Astrocyte (in vitro differentiated cells and primary cell): ENCODE data around the gene HS6ST2. TPM values are rescaled to one million over a fixed set of nuclear protein-coding genes. Genes with fewer than 3 reads are reported as not detected.

Experiments
- DNase-seq: peaks from one replicate; pipeline ENCODE4 v3.0.0-alpha.2; 2010; ENCODE audit warnings: low read depth
- FAIRE-seq: peaks from 2 replicates; lab custom pipeline; 2011; peaks lifted over from hg19 to GRCh38; lab: Jason Lieb, UNC
- H2AFZ ChIP-seq: 2 replicates; pipeline ENCODE4 v1.6.0; 2012; ENCODE audit warnings: low read depth, low read length, inconsistent platforms
- H3K27ac ChIP-seq: 2 replicates; pipeline ENCODE4 v1.5.1; 2011; ENCODE audit warnings: low read depth, low read length, inconsistent platforms
- H3K27me3 ChIP-seq: 2 replicates; pipeline ENCODE4 v1.6.0; 2011; ENCODE audit warnings: low read length, inconsistent platforms; ENCODE audit not compliant: insufficient read depth
- H3K36me3 ChIP-seq: 2 replicates; pipeline ENCODE4 v1.5.1; 2011; ENCODE audit warnings: low read length, inconsistent platforms; ENCODE audit not compliant: insufficient read depth
- H3K4me1 ChIP-seq: 2 replicates; pipeline ENCODE4 v1.5.1; 2011; ENCODE audit warnings: low read length, inconsistent platforms; ENCODE audit not compliant: insufficient read depth
- H3K4me2 ChIP-seq: 2 replicates; pipeline ENCODE4 v1.6.0; 2012; ENCODE audit warnings: low read length, inconsistent platforms
- H3K4me3 ChIP-seq: 2 replicates; pipeline ENCODE4 v1.5.1; 2011; ENCODE audit warnings: low read depth, mild to moderate bottlenecking, low read length, inconsistent platforms; ENCODE audit not compliant: insufficient read depth
- H3K79me2 ChIP-seq: 2 replicates; pipeline ENCODE4 v1.6.0; 2012; ENCODE audit warnings: mild to moderate bottlenecking, low read length, inconsistent platforms; ENCODE audit not compliant: insufficient read depth
- H3K9ac ChIP-seq: 2 replicates; pipeline ENCODE4 v1.6.0; 2012; ENCODE audit warnings: mild to moderate bottlenecking, low read length, inconsistent platforms
- H3K9me3 ChIP-seq: 2 replicates; pipeline ENCODE4 v1.5.1; 2012; ENCODE audit warnings: low read depth, mild to moderate bottlenecking, low read length, inconsistent platforms; ENCODE audit not compliant: insufficient read depth
- H4K20me1 ChIP-seq: 2 replicates; pipeline ENCODE4 v1.6.0; 2012; ENCODE audit warnings: low read length, inconsistent platforms; ENCODE audit not compliant: insufficient read depth
- H3K27ac Mint-ChIP-seq: one replicate; pipeline ENCODE4 v1.8.0; 2021; ENCODE audit warnings: mild to moderate bottlenecking, mixed read lengths; ENCODE audit not compliant: unreplicated experiment
- H3K27me3 Mint-ChIP-seq: one replicate; pipeline ENCODE4 v1.8.0; 2021; ENCODE audit warnings: low read depth, mixed read lengths; ENCODE audit not compliant: unreplicated experiment
- H3K36me3 Mint-ChIP-seq: one replicate; pipeline ENCODE4 v1.8.0; 2021; ENCODE audit warnings: low read depth, mixed read lengths; ENCODE audit not compliant: unreplicated experiment
- H3K4me1 Mint-ChIP-seq: one replicate; pipeline ENCODE4 v1.8.0; 2021; ENCODE audit warnings: low read depth, mixed read lengths; ENCODE audit not compliant: unreplicated experiment
- H3K4me3 Mint-ChIP-seq: one replicate; pipeline ENCODE4 v1.8.0; 2021; ENCODE audit warnings: mild to moderate bottlenecking, moderate library complexity, mixed read lengths; ENCODE audit not compliant: unreplicated experiment
- H3K9me3 Mint-ChIP-seq: one replicate; pipeline ENCODE4 v1.8.0; 2021; ENCODE audit warnings: mild to moderate bottlenecking, mixed read lengths; ENCODE audit not compliant: unreplicated experiment
- EZH2 ChIP-seq: IDR thresholded peaks from 2 replicates; pipeline ENCODE4 v1.6.1; 2012; ENCODE audit warnings: mild to moderate bottlenecking, low read length, inconsistent platforms; ENCODE audit not compliant: insufficient read depth
- total RNA-seq: library from RNA; stranded (reverse); gene quantifications from 2 replicates; pipeline ENCODE4 v1.2.1, GENCODE V29; 2021
- TF ChIP-seq, protein P1 (sequence below): IDR thresholded peaks from 2 replicates; pipeline ENCODE4 v1.5.1; 2011; ENCODE audit warnings: low read depth, mild to moderate bottlenecking, inconsistent platforms, low read length, moderate library complexity; ENCODE audit not compliant: insufficient read depth

The HS6ST2 gene
- total RNA-seq, 1 donor from 2014 or later: 12.9 TPM

DNA sequence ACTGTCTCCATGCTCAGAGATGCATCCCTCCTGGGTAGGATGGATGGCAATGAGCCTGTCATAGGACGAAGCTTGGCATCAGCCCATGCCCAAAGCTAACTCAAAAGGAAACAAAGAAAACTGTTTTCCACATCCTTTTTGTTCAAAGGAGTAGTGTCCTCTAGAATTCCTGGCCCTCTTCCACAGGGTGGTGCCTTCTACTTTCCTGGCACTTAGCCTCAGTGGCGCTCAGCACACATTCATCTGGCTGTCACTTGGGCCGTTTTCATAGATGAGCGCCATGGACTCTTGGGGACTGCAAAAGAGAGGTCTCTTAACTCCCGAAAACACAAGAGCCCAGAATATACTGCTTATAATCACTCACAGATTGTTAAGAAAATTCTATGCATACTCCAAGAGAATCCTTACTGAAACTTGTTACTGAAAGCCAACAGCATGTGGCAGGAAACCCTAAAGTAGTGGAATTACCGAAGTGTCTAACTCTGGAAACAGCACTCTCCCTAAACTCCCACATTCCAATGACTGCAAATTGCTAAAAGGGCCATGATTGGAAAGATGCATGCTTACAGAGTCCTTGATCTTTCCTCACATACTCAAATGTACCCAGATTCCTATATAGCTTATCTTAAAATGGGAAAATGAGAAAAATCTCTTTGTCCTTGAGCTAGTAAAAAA lies 110.0 kb downstream of the HS6ST2 start:
- Histone ChIP-seq H3K27me3 (no peaks in the 10 kb centered on the region), H3K79me2 (no peaks in the 10 kb centered on the region), H4K20me1 (no peaks in the 10 kb centered on the region), H3K9me3 (no peaks in the 10 kb centered on the region), H3K4me3 (no peak overlapping the region), H2AFZ (no peak overlapping the region), H3K4me2 (no peak overlapping the region), H3K9ac (no peak overlapping the region), H3K4me1 (no peaks in the 10 kb centered on the region), H3K27ac (no peak overlapping the region), H3K36me3 (no peaks in the 10 kb centered on the region)
- FAIRE-seq (no peak), DNase-seq (no peak)
- TF ChIP-seq EZH2: no peak
- TF ChIP-seq, protein P1, sequence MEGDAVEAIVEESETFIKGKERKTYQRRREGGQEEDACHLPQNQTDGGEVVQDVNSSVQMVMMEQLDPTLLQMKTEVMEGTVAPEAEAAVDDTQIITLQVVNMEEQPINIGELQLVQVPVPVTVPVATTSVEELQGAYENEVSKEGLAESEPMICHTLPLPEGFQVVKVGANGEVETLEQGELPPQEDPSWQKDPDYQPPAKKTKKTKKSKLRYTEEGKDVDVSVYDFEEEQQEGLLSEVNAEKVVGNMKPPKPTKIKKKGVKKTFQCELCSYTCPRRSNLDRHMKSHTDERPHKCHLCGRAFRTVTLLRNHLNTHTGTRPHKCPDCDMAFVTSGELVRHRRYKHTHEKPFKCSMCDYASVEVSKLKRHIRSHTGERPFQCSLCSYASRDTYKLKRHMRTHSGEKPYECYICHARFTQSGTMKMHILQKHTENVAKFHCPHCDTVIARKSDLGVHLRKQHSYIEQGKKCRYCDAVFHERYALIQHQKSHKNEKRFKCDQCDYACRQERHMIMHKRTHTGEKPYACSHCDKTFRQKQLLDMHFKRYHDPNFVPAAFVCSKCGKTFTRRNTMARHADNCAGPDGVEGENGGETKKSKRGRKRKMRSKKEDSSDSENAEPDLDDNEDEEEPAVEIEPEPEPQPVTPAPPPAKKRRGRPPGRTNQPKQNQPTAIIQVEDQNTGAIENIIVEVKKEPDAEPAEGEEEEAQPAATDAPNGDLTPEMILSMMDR: no peak
- no peaks in the 10 kb centered on the region for H3K27me3 Mint-ChIP-seq
- no peak overlapping the region for H3K27ac Mint-ChIP-seq
- H3K4me1 Mint-ChIP-seq: peaks cover 3% of the 10 kb centered on the region
- no peaks in the 10 kb centered on the region for H3K9me3 Mint-ChIP-seq
- H3K4me3 Mint-ChIP-seq: no peak overlapping the region
- H3K36me3 Mint-ChIP-seq: no peaks in the 10 kb centered on the region

DNA sequence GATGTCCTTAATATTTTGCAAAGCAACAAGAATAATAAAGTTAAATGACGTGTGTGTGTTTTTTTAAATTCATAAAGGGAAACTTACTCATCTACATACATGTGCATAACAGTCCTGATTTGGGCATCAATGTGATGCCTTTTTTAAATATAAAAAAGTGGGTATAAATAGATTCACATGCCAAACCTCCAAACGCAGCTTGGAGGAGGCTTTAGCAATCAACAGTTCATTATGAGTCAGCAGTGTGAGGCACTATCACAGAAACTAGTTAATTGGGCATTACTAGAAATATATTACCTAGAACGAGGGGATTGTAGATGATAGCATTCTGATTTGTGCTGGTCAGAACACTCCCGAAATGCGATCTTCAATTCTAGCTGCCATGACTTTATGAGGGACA lies 115.1 kb downstream of the HS6ST2 start:
- Histone ChIP-seq H3K36me3 (no peaks in the 10 kb centered on the region), H3K27me3 (no peaks in the 10 kb centered on the region), H3K4me1 (no peaks in the 10 kb centered on the region), H3K9ac (no peak overlapping the region), H3K4me2 (no peak overlapping the region), H2AFZ (no peak overlapping the region), H3K79me2 (no peaks in the 10 kb centered on the region), H3K4me3 (no peak overlapping the region), H3K9me3 (no peaks in the 10 kb centered on the region), H4K20me1 (no peaks in the 10 kb centered on the region), H3K27ac (no peak overlapping the region)
- Mint-ChIP-seq H3K36me3 (no peaks in the 10 kb centered on the region), H3K4me1 (peaks cover 10% of the 10 kb centered on the region), H3K4me3 (no peak overlapping the region), H3K27me3 (no peaks in the 10 kb centered on the region), H3K9me3 (no peaks in the 10 kb centered on the region), H3K27ac (no peak overlapping the region)
- FAIRE-seq (no peak), DNase-seq (no peak)
- TF ChIP-seq, protein P1: no peak
- no peak for TF ChIP-seq EZH2

DNA sequence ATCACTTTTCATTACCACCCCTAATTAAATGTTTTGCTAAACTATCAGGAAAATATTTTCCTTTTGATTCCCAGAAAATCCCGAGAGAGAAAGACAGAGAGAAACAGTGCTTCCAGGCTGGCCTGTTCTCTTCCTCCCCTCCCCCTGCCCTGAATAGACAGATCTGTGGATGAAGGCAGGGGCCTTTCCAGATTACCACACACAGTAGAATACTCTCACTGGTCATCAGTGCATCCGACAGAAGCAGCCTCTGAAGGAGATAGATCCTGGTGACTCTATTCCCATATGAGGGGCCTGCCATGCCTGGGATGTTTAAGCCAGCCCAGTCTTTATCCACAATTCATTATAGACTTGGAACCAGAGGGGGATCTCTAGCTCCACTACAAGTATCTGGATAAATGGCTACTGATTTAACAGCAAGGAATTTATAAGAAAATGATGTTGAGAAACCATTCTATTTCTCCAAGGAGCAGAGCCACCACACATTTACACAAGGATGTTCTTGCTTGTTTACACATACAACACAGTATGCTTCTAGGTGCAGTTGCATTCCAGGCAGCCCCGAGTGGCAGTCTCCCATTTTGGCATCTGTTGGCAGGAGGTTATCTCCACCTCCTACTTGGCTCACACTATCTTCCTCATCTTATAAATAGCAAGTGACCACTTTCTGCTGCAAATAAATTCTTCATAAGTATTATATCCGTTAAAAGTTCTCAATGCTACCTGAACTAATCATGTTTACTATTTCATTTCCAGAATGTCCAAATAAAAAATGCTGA lies 115.8 kb downstream of the HS6ST2 start:
- Mint-ChIP-seq H3K9me3 (no peaks in the 10 kb centered on the region), H3K27me3 (no peaks in the 10 kb centered on the region), H3K27ac (peak overlapping the region; percentile 12), H3K4me1 (peaks cover 17% of the 10 kb centered on the region), H3K36me3 (no peaks in the 10 kb centered on the region), H3K4me3 (no peak overlapping the region)
- Histone ChIP-seq H3K4me1 (peaks cover 4% of the 10 kb centered on the region), H2AFZ (no peak overlapping the region), H4K20me1 (no peaks in the 10 kb centered on the region), H3K4me3 (no peak overlapping the region), H3K79me2 (no peaks in the 10 kb centered on the region), H3K4me2 (no peak overlapping the region), H3K36me3 (no peaks in the 10 kb centered on the region), H3K27ac (no peak overlapping the region), H3K27me3 (peaks cover 2% of the 10 kb centered on the region), H3K9ac (no peak overlapping the region), H3K9me3 (no peaks in the 10 kb centered on the region)
- TF ChIP-seq, protein P1: no peak
- TF ChIP-seq EZH2: no peak
- FAIRE-seq (peak; percentile 74), DNase-seq (no peak)
